ENCODE results near the gene MEGF6. TPM values are rescaled to one million over a fixed set of nuclear protein-coding genes. Genes with fewer than 3 reads are reported as not detected.

MEGF6 gene
- total RNA-seq, 2 experiments from 2014 or later = 5.8 to 5.9 TPM

Small RNAs within 50 kb of the gene (microRNA-seq; reads per million reads assigned to microRNA genes)
- gene MIR551A (ENCODE audit: borderline microRNAs expressed, borderline replicate concordance) = not detected

Other genes starting within 250 kb of the MEGF6 start
- under 1 TPM; 0.17 TPM for gene ARHGEF16, start 156.8 kb downstream of the MEGF6 start, total RNA-seq
- gene TPRG1L, start 13.5 kb upstream of the MEGF6 start, total RNA-seq = 1 to 10 TPM; 6.8 TPM
- gene WRAP73, start 38.6 kb upstream of the MEGF6 start, total RNA-seq = 10 to 100 TPM; 32.4 to 35.4 TPM
- under 1 TPM; 0.20 to 0.43 TPM for gene TP73, start 41.0 kb upstream of the MEGF6 start, total RNA-seq
- not detected for gene CCDC27, start 140.9 kb upstream of the MEGF6 start, total RNA-seq
- gene SMIM1, start 161.2 kb upstream of the MEGF6 start, total RNA-seq = 1 to 10 TPM in 1 of 2 experiments, under 1 TPM in 1; 0.83 to 2.0 TPM
- 10 to 100 TPM; 22.0 to 23.9 TPM for gene LRRC47, start 185.0 kb upstream of the MEGF6 start, total RNA-seq
- gene CEP104, start 245.7 kb upstream of the MEGF6 start, total RNA-seq = 10 to 100 TPM; 25.4 to 27.3 TPM
- 1 to 10 TPM; 6.3 to 6.5 TPM for gene DFFB, start 246.0 kb upstream of the MEGF6 start, total RNA-seq